Measurements from ENCODE around the gene C19orf85. TPM values are rescaled to one million over a fixed set of nuclear protein-coding genes. Genes with fewer than 3 reads are reported as not detected.
"Not testable (repeated sequence)": the region's sequence is repeated elsewhere in the genome, so short reads cannot be mapped to it uniquely, and the experiment has no call there.

C19orf85 gene
- total RNA-seq, 1 donor from 2014 or later = not detected

DNA sequence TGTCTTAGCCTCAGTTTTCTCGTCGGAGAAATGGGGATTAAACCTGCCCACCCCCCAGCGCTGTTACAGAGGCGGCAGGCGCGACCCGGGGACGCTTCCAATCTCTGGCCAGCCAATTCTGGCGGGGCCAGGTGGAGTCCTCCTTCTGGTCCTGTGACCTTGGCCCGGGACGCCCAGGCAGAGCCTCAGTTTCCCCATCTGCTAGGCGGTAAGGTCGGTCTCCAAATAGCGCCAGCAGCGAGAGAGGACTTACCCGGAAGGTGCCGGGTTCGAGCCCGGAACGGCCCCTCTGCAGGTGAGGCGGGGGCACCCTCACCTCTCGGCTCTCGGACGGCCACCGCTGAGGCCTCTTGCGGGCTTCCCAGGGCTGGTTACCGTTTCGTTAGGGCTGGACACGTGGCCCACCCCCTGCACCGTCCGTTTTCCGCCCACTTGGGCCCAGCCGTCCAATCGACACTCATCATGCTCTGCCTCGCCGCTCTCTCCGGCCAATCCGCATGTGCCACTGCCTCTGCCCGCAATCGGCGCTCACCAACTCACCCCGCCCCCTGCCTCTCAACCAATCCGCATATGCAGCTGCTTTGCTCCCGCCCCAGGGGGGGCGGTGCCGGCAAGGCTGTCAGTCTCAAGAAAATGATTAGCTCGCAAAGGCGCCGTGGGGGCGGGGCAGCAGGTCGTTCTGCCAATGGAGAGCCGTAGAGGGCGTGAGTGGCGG is 3.1 kb downstream of the C19orf85 start, which contains the start of gene ISOC2:
Gene ISOC2, minus strand, starts transcription at position 384 of the 715 bp plus-strand sequence. CDS start 5,156 bp downstream, outside the sequence.
- intact Hi-C loops (cut with micrococcal nuclease) = loop anchor here (1.0 to 2.0 kb wide), 13 partner anchors 15 to 997 kb away; partner anchors contain the start of genes FIZ1, HSPBP1, KMT5C and PPP6R1

DNA sequence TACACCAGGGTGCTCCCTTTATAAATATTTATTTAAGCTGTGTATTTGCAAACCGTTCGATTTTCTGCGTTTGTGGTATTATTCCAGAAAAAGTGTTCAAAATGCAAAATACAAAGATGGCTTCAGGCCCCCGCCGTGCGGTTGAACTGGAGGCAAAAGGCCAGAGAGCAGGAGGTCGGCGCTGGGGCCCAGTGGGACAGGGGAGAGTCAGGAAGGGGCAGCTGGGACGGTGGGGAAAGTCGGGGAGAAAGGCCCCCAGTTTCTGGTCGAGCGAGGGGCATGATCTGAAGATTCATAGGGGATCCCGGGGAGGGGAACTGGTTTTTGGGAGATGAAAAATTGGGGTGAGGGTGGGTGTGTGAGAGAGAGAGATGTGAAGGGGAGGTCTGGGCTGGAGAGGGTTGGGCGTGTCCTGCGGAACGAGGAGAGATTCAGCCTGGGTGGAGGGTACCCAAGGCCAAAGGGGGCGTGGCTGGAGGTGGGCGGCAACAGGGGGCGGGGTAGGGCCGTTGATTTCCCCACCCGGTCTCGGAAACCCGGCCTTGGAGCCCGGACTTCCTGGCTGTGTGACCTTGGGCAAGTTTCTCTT is 3.8 kb downstream of the C19orf85 start:
- intact Hi-C loops (cut with micrococcal nuclease) = loop anchor here (1.0 to 2.0 kb wide), 13 partner anchors 16 to 996 kb away; partner anchors contain the start of genes FIZ1, HSPBP1, KMT5C and PPP6R1

DNA sequence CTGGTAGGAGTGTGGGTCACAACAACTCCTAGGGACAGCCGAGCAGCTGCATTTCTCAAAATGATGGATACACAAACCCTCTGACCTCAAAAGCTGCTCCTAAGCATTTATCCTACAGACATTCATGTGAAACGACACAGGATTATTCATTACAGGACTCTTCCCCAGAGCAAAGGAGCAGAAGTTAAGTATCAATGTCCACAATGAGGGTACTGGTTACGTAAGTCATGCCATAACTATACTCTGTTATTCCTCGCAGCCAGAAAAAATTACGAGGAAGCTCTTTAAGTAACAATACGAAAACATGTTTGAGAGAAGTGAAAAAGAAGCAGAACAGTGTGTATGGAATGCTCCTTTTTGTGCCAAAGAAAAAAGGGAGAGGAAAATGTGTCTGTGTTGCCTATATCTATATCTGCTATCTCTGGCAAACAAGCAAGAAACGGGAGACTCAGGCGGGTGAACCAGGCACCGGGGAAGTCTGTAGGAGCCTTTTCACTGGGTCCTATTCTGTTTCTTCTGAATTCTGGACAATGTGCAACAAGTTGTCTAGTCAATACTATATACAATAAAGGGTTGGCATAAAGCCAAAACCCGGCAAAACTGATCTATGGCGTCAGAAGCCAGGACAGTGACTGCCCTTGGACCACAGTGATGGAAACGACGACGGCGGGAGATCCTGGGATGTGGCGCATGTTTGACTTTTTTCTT is 4.4 kb downstream of the C19orf85 start:
- intact Hi-C loops (cut with micrococcal nuclease) = loop anchor here (2.0 kb wide), 2 partner anchors 159 to 179 kb away; partner anchors contain the start of gene HSPBP1

DNA sequence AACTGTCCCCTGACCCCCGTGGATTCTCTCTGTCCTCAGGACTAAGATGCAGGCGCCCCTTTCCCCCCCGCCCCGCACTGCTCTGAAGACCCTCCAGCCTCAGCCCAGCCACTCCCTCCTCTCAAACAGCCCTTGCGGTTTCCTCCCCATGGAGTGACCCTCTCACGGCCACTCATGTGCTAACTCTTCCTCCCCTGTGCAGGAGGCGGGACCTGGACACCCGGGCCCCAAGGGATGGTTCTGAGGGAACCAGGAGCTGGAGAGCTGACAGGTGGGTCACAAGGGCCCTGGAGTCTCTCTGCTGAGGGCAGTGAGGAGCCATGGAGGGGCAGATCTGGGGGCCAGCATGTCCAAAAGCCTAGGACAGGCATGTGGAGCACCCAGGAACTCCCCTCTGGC is 5.0 kb downstream of the C19orf85 start:
- intact Hi-C loops (cut with micrococcal nuclease) = no loop called here

DNA sequence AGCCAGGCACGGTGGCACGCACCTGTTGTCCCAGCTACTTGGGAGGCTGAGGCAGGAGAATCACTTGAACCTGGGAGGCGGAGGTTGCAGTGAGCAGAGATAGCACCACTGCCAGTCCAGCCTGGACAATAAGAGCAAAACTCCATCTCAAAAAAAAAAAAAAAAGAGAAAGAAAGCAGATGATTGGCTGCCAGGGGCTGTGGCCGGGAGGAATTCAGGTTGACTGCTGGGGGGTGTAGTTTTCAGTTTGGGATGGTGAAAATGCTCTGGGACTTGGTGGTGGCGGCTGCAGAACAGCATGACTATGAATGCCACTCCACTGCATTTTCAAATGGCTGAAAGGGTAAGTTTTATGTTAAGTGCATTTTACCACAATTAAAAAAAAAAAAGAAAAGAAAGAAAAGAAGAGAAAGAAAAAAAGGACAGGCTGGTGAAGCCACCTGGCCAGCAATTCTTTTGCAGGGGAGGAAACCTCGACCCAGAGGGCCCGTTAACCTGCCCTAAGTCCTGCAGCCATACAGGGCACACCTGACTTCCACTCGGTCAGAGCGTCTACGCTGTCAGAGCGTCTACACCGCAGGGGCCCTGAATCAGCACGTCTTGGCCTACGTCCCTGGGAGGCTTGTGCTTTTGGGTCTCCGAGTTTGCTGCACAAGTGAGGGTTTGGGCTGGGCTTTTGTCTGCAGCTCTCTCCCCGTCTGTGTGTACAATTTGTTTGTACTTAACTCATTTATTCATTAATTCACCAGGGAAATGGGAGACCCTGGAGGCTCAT is 6.7 kb downstream of the C19orf85 start:
- intact Hi-C loops (cut with micrococcal nuclease) = no loop called here

DNA sequence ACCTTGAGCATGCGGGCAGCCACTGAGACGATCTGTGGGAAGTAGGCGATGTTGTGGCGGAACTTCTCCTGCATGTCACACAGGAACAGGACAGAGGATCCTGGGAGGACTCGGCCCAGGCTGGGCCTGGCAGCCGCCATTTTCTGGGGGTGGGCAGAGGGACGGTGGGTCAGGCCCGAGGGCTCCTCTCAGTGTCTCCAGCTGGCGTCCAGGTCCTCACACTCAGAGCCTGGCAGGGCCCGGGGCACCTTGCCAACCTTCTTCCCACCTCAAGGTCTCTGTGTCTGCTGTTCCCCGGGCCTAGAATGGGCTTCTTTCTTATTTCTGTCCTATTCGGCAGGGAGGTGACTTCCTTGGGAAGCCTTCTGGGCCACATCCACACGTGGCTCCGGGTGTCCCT is 8.2 kb downstream of the C19orf85 start:
- intact Hi-C loops (cut with micrococcal nuclease) = no loop called here

DNA sequence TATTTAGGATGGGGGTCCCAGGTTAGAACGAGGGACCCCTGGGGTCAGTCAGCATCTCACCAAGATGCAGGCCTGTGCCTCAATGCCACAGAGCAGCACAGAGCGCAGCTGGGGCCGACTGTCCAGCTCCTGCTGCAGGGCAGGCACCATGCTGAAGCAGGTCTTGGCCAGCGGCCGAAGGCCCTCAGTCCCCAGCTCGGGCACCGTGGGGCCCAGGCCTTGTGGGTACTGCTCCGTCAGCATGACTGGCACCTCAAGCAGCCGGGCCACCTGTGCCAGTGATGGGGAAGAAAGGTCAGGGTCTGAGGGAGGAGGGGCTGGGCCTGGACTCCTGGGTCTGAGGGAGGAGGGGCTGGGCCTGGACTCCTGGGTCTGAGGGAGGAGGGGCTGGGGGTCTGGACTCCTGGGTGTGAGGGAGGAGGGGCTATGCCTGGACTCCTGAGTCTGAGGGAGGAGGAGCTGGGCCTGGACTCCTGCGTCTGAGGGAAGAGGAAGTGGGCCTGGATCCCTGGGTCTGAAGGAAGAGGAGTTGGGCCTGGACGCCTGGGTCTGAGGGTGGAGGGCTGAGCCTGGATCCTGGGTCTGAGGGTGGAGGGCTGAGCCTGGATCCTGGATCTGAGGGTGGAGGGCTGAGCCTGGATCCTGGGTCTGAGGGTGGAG is 8.8 kb downstream of the C19orf85 start:
- intact Hi-C loops (cut with micrococcal nuclease) = loop anchor here (2.0 kb wide), 1 partner anchor 163 kb away; no protein-coding TSS in a partner anchor

DNA sequence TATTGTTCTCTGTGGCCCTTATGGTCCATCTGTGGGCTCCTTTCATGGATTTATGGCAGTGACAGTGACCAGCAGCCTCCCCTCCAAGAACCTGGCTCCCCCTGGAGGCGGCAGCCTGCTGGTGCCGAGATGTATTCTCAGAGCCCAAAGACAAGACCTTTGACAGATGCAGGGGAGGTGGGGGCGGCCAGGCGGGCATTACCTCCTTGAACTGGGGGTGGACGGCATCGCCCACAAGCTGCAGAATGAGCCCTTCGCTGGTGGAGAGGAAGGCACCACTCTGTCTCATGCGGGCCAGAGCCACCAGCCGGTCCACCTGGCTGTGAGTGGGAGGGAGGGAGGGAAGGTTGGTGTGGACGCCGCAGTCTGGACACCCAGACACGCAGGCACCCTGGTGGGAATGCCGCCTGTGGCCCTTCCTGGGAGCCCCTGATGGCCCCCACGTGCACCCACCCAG is 9.7 kb downstream of the C19orf85 start:
- intact Hi-C loops (cut with micrococcal nuclease) = loop anchor here (1.0 to 2.0 kb wide), 2 partner anchors 162 to 314 kb away; no protein-coding TSS in a partner anchor

DNA sequence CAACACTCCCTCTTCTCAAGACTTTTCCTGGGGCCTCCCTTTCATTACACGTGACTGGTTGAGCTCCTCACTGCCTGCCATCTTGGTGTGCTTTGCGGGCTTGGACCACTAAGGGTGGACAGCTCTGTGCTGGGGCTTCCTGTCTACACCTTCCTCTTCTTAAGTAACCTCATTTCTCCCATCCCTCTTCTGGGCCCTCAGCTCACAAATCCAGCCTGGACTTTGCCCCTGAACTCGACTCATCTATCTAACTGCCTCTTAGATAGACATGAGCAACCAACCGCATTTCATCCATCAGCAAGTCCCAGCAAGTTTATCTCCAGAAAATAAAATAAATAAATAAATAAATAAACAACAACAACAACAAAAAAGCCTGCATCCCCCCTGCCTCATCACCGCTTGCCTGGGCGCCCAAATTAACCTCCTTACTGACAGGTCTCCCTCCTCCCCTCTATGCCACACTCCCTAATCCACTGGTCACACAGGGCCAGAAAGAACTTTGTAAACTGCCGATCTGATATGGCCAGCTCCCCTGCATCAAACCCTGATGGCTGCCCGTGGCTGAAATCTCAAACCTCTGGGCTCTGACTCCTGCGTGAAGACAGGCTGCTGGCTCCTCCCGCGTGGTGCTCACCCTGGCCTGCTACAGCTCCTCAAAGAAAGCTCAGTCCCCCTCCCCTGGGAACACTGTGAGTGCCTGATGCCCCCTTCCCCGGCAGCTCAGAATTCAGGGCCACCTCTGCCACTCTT is 10.9 kb downstream of the C19orf85 start:
- intact Hi-C loops (cut with micrococcal nuclease) = loop anchor here (1.0 to 2.0 kb wide), 2 partner anchors 161 to 312 kb away; no protein-coding TSS in a partner anchor

DNA sequence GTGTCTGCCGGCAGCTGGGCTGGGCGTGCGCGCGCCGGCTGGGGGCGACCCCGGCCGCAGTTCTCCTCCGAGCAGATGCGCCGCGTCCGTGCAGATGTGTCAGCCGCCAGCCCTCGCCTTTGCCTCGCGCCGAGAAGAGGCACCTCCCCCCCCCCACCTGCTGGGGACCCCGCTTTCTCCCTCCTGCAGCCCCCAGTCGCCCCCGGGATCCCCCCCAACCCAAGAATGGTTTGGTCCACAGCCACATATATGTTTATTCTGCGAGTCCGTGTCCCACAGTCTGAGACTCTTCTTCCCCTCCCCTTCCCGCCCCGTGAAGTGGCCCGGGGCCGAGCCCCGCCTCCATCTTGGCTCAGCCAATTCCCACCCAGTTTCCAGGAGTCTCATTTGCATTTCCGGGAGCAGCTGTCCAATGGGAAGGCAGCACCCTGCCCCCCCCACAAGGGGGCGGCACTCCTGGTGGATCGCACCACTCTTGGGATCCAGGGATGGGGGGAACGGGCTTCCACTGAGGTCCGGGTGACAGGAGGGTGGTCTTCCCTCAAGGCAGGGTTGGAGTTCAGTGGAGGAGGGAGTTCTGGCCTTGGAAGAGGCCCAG is 11.7 kb downstream of the C19orf85 start:
- intact Hi-C loops (cut with micrococcal nuclease) = no loop called here

DNA sequence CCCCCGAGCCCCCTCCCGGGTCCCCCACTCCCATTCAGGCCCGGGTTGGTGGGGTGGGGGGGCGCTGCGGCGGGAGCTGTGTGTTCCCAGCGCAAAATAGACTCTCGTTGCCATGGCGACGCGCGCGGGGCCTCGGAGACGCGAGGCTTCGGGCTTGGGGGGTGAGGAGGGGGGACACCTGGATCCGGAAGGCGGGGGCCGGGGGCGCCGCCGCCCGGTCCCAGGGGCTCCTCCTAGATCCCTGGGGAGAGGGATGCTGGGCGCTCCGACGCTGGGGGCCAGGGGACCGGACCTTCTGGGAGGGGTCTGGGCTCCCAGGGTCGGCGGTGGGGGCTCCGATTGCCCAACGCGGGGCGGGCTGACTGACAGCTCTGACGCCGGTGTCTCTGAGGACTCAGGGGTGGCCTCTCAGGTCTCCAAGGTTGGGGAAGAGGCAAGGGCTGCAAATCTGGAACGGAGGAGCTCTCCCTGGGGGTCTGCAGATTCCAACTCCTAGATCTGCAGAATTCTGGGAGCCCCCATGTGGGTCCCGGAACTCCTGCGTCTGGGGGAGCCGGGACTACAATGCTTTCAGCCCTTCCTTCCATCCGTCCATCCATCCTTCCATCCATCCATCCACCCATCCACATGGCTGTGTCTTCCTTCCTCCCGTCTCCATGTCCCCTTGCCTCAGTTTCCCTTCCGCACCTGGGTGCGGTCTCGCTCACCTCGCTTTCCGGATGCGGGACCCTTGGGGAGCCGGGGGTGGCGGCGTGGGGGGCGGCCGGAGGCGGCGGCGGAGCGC is 12.4 kb downstream of the C19orf85 start:
- intact Hi-C loops (cut with micrococcal nuclease) = no loop called here

DNA sequence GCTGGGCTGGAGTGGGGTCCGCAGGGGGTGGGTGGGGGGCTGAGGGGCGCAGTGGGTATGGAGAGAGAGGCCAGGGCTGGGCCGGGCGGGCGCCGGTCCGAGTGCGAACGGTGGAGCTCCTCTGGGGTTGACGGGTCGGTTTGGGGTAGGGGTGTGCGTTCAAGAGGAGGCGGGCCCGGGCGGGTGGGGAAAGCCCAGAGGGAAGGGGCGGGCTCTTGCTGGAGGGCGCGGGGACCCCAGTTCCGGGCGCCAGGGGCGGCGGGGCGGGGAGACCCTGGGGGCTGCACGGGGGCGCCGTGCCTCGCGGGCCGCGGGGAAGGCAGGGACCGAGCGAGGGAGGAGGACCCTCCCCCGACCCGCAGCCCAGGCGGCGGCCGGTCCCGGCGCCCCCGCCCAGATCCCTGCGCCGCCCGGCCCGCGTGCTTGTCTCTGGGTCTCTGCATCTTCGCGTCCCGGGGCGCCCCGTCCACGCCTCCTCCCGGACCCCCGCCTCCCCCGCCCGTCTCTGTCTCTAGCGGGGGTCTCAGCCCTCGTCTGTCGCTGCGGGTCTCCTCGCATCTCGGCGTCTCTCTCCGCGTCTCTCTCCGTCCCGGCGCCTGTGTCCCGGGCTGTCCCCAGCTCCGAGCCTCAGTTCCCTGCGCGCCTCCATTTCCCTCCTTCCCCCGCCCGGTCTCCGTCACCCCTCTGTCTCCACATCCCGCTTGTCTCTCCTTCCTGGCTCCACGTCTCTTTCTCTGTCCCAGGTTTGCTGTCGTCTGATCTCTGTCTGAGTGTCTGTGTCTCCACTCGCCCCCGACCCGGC is 13.2 kb downstream of the C19orf85 start:
- intact Hi-C loops (cut with micrococcal nuclease) = no loop called here

DNA sequence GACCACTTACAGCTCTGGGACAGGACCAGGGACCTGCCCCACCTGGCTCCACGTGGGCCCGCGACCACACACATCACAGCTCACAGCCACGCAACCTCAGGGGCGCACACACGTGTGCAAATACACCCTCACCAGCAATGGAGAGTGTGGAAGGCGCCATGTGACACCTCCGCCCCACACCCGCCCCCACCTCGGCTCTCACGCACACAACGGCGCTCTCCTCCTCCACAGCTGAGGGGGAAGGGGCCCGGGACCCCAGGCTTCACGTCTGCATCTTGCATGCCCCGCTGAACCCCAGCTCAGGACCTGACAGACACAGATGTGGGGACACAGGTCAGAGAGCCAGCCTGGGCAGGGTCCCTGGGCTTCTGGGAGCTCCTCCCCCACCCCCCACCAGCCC is 15.1 kb downstream of the C19orf85 start:
- intact Hi-C loops (cut with micrococcal nuclease) = no loop called here

DNA sequence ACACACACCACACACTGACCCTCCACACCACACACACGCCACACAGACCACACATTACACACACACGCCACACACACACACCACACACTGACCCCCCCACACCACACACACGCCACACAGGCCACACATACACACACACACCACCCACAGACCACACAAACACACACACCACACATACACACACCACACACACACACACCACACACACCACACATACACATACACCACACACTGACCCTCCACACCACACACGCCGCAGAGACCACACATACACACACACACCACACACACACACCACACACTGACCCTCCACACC is 16.4 kb downstream of the C19orf85 start:
- intact Hi-C loops (cut with micrococcal nuclease) = not testable (repeated sequence)

DNA sequence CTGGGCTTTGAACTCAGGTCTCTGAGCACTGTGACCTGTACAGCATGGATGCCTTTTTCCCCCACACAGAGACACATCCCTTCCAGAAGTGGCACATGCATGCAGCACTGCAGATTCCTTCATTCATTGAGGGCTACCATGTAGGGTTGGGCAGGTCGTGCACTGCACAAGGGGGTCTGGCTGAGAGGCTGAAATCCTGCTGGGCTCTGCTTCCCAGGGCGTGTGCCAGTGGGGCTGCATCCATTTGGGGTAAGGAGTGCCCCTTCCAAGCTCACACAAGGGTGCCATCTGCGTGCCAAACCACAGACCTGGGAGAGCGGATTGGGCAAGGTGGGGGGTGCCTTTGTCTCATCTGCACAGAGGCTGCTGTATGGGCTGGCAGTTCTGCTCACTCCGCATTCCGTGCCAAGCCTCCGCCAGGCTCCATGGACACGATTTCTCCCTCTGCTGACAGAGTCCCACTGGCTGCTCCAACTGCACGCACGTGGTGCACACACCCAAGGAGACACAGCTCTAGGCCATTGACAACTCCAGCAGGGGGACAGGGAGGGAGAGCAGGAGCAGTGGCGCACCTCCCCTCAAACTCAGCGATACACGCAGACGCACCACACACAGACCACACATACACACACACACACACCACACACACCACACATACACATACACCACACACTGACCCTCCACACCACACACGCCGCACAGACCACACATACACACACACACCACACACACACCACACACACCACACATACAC is 17.0 kb downstream of the C19orf85 start:
- intact Hi-C loops (cut with micrococcal nuclease) = no loop called here

DNA sequence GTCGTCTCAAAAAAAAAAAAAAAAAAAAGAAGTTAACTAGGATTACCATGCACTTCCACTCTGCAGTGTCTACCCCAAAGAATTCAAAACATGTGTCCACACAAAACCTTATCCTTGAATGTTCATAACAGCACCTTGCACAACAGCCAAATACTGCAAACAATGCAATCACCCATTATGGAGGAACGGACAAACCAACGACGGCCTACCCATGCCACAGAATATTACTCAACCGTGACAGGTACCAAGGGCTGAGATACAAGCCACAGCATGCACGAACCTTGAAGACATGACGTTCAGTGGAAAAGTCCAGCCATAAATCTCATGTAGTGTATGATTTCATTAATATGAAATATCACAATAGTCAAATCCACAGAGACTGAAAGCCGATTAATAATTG is 18.5 kb downstream of the C19orf85 start:
- intact Hi-C loops (cut with micrococcal nuclease) = no loop called here

DNA sequence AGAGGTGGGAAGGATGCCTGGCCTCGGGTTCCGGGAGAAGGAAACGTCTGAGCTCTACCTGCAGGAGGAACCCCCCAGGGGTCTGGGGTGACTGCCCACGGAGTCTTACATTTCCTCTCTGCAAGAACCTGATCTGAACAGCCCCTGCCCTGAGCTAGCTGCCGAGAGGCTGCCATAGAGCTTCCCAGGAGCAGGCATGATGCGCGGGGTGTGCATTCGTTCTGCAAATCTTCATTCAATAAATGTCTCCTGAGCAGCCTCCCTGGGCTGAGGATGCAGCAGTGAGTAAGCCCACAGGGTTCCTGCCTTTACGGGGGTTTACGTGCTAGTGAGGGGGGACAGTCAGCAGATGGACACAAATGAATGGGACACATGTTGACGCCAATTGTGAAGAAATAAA is 19.9 kb downstream of the C19orf85 start:
- intact Hi-C loops (cut with micrococcal nuclease) = no loop called here
